B cell (primary cell): ENCODE measurements around the gene GRK3. TPM values are rescaled to one million over a fixed set of nuclear protein-coding genes. Genes with fewer than 3 reads are reported as not detected.

Experiments used
- ATAC-seq: fragments of 200-7000 bp; cut with Tn5 transposase; one replicate; pipeline ENCODE4 v1.10.0; 2021; ENCODE audit warnings: low read depth, mild to moderate bottlenecking, moderate number of reproducible peaks, moderate library complexity
- CTCF ChIA-PET: fragments of 350-600 bp; sonication (Branson Sonifier 250); formaldehyde crosslinking; loops from one replicate; lab custom pipeline; 2021; ENCODE audit warnings: antibody characterized with exemption, inconsistent platforms; lab: Charles Lee
- POLR2A ChIA-PET: fragments of 350-600 bp; sonication (Branson Sonifier 250); formaldehyde crosslinking; loops from one replicate; lab custom pipeline; 2021; ENCODE audit warnings: antibody characterized with exemption; lab: Charles Lee
- DNase-seq: peaks from one replicate; pipeline ENCODE4 v3.0.0; 2013
- H2AFZ ChIP-seq: 2 replicates; pipeline ENCODE4 v1.6.1; 2012; ENCODE audit warnings: mild to moderate bottlenecking, low read depth, low read length; ENCODE audit not compliant: insufficient read depth, poor library complexity, severe bottlenecking
- H3K27ac ChIP-seq, 2 donors: 1 replicate in 1 of 2; 2 replicates in 1 of 2; pipeline ENCODE4 v1.5.1; 2012 to 2013; ENCODE audit warnings: low read length in 2 of 2, mild to moderate bottlenecking in 2 of 2, moderate library complexity in 1 of 2
- H3K27me3 ChIP-seq, 4 experiments: fragments of 200-600 bp in 1 of 4; sonication (generic) in 1 of 4; replicated peaks in 1 of 4; 1 replicate in 2 of 4; 2 replicates in 2 of 4; pipeline versions ENCODE4 v1.6.1 to v1.7.0; 2013 to 2016; ENCODE audit warnings: low read length in 3 of 4, mild to moderate bottlenecking in 2 of 4, mixed read lengths in 1 of 4, moderate library complexity in 1 of 4; ENCODE audit not compliant: insufficient read depth in 4 of 4, control insufficient read depth in 3 of 4; ENCODE audit errors: control extremely low read depth in 1 of 4
- H3K36me3 ChIP-seq, 2 experiments: replicated peaks in 1 of 2; 1 replicate in 1 of 2; 2 replicates in 1 of 2; pipeline versions ENCODE4 v1.6.1 to v1.7.1; 2013; ENCODE audit warnings: low read length in 1 of 2; ENCODE audit not compliant: insufficient read depth in 2 of 2, control insufficient read depth in 1 of 2; ENCODE audit errors: control extremely low read depth in 1 of 2, extremely low read depth in 1 of 2
- H3K4me1 ChIP-seq, 2 donors: fragments of 200-600 bp in 1 of 2; sonication (generic) in 1 of 2; 1 replicate in 1 of 2; 2 replicates in 1 of 2; pipeline versions ENCODE4 v1.5.1 to v1.6.1; 2013 to 2017; ENCODE audit warnings: low read length in 2 of 2; ENCODE audit not compliant: control insufficient read depth in 2 of 2, insufficient read depth in 2 of 2
- H3K4me2 ChIP-seq: replicated peaks from 2 replicates; pipeline ENCODE3; 2012; ENCODE audit warnings: mild to moderate bottlenecking, low read depth, low read length; ENCODE audit not compliant: poor library complexity, severe bottlenecking
- H3K4me3 ChIP-seq, 5 experiments: fragments of 200-600 bp in 1 of 5; sonication (generic) in 1 of 5; 1 replicate in 3 of 5; 2 replicates in 2 of 5; pipeline versions ENCODE4 v1.5.1 to v1.7.0; 2011 to 2016; ENCODE audit warnings: low read length in 4 of 5, mild to moderate bottlenecking in 4 of 5, low read depth in 2 of 5, control low read depth in 1 of 5, moderate library complexity in 1 of 5; ENCODE audit not compliant: insufficient read depth in 1 of 5; ENCODE audit errors: control extremely low read depth in 1 of 5, extremely low read depth in 1 of 5
- H3K79me2 ChIP-seq: fragments of 200-600 bp; sonication (generic); one replicate; pipeline ENCODE4 v1.6.0; 2016; ENCODE audit warnings: low read length; ENCODE audit not compliant: control insufficient read depth, insufficient read depth
- H3K9ac ChIP-seq: fragments of 200-600 bp; sonication (generic); 2 replicates; pipeline ENCODE4 v1.6.1; 2017; ENCODE audit warnings: mild to moderate bottlenecking, low read length, moderate library complexity
- H3K9me3 ChIP-seq, 3 donors: one replicate each; pipeline versions ENCODE4 v1.6.1 to v1.7.1; 2013; ENCODE audit warnings: low read length in 2 of 3; ENCODE audit not compliant: control insufficient read depth in 2 of 3, insufficient read depth in 1 of 3; ENCODE audit errors: control extremely low read depth in 1 of 3
- H4K20me1 ChIP-seq: 2 replicates; pipeline ENCODE4 v1.6.0; 2012; ENCODE audit warnings: mild to moderate bottlenecking, low read length; ENCODE audit not compliant: insufficient read depth, control insufficient read depth, poor library complexity, severe bottlenecking
- H3K27ac Mint-ChIP-seq: one replicate; pipeline ENCODE4 v1.8.0; 2021; ENCODE audit warnings: mixed read lengths
- H3K27me3 Mint-ChIP-seq: one replicate; pipeline ENCODE4 v1.8.0; 2021; ENCODE audit warnings: mixed read lengths
- H3K4me1 Mint-ChIP-seq: one replicate; pipeline ENCODE4 v1.8.0; 2021; ENCODE audit warnings: mixed read lengths
- H3K4me3 Mint-ChIP-seq: one replicate; pipeline ENCODE4 v1.8.0; 2021; ENCODE audit warnings: mixed read lengths
- H3K9me3 Mint-ChIP-seq: one replicate; pipeline ENCODE4 v1.8.0; 2022; ENCODE audit warnings: mixed read lengths; ENCODE audit not compliant: insufficient read depth
- EZH2 ChIP-seq: IDR thresholded peaks from 2 replicates; pipeline ENCODE4 v1.6.1; 2012; ENCODE audit warnings: borderline replicate concordance, low read depth, mild to moderate bottlenecking, moderate library complexity, low read length; ENCODE audit not compliant: insufficient read depth, poor library complexity, severe bottlenecking
- WGBS: methylation state at CpG from one replicate; pipeline ENCODE4 v1.1.5; 2013; ENCODE audit warnings: missing lambda C conversion rate; ENCODE audit not compliant: insufficient coverage; 5-methylcytosine and 5-hydroxymethylcytosine counted together
- intact Hi-C: fragments of 100-400 bp; cut with micrococcal nuclease; formaldehyde crosslinking; loops from one replicate; pipeline ENCODE4 v1.10.0; 2022
- polyA plus RNA-seq: library from polyadenylated mRNA; depleted of rRNA; stranded (reverse); fragments of >200 nt; gene quantifications from 2 replicates; pipeline ENCODE4 v1.2.3, GENCODE V29; 2012
- total RNA-seq, 2 donors: library from RNA; stranded (reverse); fragments of 120-200 nt in 1 of 2; gene quantifications; 1 replicate in 1 of 2; 2 replicates in 1 of 2; pipeline versions ENCODE4 v1.2.3 to v1.2.4, GENCODE V29; 2013 to 2022
- TF ChIP-seq, protein P1 (sequence below): fragments of 200-600 bp; IDR thresholded peaks from one replicate; pipeline ENCODE4 v1.8.0; 2022; ENCODE audit warnings: antibody characterized with exemption, mild to moderate bottlenecking

The GRK3 gene
- total and polyA plus RNA-seq, 2 donors (not counting 1 experiment from before 2014, with no cell fraction given), result 17.6 to 61.0 TPM

DNA sequence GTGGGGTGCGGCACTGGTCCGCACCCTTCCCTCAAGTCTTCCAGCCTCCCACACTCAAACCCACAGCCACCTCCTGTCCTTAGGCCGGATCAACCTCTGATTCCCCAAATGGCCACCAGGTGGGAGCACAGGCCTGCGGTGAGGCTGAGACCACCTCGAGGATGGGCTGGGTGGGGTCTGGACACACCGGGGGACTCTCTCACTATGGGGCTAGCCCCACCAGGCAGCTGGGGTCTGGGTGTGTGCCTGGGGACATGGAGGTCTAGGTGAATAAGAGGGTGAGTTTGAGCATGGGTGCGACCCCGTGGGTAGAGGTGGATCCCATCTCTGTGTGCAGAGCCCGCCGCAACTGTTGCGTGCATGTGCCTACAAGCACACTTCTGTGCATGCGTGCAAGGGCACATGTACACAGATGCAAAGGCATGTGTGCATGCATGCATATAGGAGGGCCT is 210.1 kb downstream of the GRK3 start:
- TF ChIP-seq, protein P1, sequence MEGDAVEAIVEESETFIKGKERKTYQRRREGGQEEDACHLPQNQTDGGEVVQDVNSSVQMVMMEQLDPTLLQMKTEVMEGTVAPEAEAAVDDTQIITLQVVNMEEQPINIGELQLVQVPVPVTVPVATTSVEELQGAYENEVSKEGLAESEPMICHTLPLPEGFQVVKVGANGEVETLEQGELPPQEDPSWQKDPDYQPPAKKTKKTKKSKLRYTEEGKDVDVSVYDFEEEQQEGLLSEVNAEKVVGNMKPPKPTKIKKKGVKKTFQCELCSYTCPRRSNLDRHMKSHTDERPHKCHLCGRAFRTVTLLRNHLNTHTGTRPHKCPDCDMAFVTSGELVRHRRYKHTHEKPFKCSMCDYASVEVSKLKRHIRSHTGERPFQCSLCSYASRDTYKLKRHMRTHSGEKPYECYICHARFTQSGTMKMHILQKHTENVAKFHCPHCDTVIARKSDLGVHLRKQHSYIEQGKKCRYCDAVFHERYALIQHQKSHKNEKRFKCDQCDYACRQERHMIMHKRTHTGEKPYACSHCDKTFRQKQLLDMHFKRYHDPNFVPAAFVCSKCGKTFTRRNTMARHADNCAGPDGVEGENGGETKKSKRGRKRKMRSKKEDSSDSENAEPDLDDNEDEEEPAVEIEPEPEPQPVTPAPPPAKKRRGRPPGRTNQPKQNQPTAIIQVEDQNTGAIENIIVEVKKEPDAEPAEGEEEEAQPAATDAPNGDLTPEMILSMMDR, result no peak
- TF ChIP-seq EZH2, result no peak
- Histone ChIP-seq H3K4me3 (no peak overlapping the region), H4K20me1 (no peaks in the 10 kb centered on the region), H3K27ac (no peak overlapping the region), H3K36me3 (no peaks in the 10 kb centered on the region), H3K27me3 (no peaks in the 10 kb centered on the region), H3K4me1 (peaks cover 3 to 7% of the 10 kb centered on the region in 2 donors), H3K9ac (no peak overlapping the region), H2AFZ (no peak overlapping the region), H3K79me2 (no peaks in the 10 kb centered on the region), H3K4me2 (no peak overlapping the region), H3K9me3 (no peaks in the 10 kb centered on the region)
- POLR2A ChIA-PET, result no interaction called here
- CTCF ChIA-PET, result interaction anchor here (4.7 to 5.3 kb wide), 2 partner anchors 231 to 312 kb away, joined by 79 to 84 read pairs; no protein-coding TSS in a partner anchor
- Mint-ChIP-seq H3K27me3 (peaks cover 8% of the 10 kb centered on the region), H3K4me1 (peaks cover 5% of the 10 kb centered on the region), H3K27ac (no peak overlapping the region), H3K9me3 (no peaks in the 10 kb centered on the region), H3K4me3 (no peak overlapping the region)
- ATAC-seq (no peak), DNase-seq (no peak)
- intact Hi-C loops, result loop anchor here (10.0 kb wide), 1 partner anchor 590 kb away; no protein-coding TSS in a partner anchor
- WGBS, result 71% methylated on average over 12 of the region's 12 CpGs

DNA sequence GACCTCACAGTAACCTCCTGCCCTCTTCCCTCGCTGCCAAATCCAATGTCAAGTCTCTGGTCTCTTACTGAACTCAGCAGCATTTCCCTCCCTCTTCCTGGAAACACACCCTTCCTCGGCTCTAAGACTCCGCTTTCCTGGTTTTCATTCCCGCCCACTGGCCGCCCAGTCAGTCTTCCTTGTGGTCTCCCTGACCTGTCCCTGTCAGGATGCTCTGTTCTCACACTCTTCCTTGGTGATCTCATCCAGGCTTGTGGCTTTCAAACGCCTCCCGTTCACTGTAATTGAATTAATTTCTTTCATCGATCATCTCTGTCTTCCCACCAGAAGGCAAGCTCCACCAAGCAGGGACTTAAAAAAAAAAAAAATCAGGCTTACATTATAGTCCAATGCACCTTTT is 211.1 kb downstream of the GRK3 start:
- H3K27ac ChIP-seq, result no peak overlapping the region
- H3K9ac ChIP-seq, result no peak overlapping the region
- peaks cover 5% of the 10 kb centered on the region for H3K4me1 Mint-ChIP-seq
- ChIA-PET CTCF (interaction anchor here (3.7 kb wide), 2 partner anchors 231 to 313 kb away, joined by 13 to 14 read pairs; no protein-coding TSS in a partner anchor), POLR2A (no interaction called here)
- no peak overlapping the region for H3K4me3 Mint-ChIP-seq
- no peak for ATAC-seq
- no peak overlapping the region for H3K27ac Mint-ChIP-seq
- H3K9me3 ChIP-seq, result no peaks in the 10 kb centered on the region
- H3K4me2 ChIP-seq, result no peak overlapping the region
- DNase-seq, result no peak
- H3K36me3 ChIP-seq, result no peaks in the 10 kb centered on the region
- 72% methylated on average over 7 of the region's 8 CpGs for WGBS
- intact Hi-C loops, result loop anchor here (10.0 kb wide), 1 partner anchor 589 kb away; no protein-coding TSS in a partner anchor
- peaks cover 9% of the 10 kb centered on the region for H3K27me3 Mint-ChIP-seq
- no peak overlapping the region for H2AFZ ChIP-seq
- TF ChIP-seq EZH2, result no peak
- H3K79me2 ChIP-seq, result no peaks in the 10 kb centered on the region
- H3K9me3 Mint-ChIP-seq, result no peaks in the 10 kb centered on the region
- no peaks in the 10 kb centered on the region for H3K27me3 ChIP-seq
- H3K4me3 ChIP-seq, result no peak overlapping the region
- peaks cover 3 to 7% of the 10 kb centered on the region in 2 donors for H3K4me1 ChIP-seq
- no peaks in the 10 kb centered on the region for H4K20me1 ChIP-seq
